ENCODE data around the gene HDAC2.
"Not testable (repeated sequence)": the region's sequence is repeated elsewhere in the genome, so short reads cannot be mapped to it uniquely, and the experiment has no call there.

The HDAC2 gene

DNA sequence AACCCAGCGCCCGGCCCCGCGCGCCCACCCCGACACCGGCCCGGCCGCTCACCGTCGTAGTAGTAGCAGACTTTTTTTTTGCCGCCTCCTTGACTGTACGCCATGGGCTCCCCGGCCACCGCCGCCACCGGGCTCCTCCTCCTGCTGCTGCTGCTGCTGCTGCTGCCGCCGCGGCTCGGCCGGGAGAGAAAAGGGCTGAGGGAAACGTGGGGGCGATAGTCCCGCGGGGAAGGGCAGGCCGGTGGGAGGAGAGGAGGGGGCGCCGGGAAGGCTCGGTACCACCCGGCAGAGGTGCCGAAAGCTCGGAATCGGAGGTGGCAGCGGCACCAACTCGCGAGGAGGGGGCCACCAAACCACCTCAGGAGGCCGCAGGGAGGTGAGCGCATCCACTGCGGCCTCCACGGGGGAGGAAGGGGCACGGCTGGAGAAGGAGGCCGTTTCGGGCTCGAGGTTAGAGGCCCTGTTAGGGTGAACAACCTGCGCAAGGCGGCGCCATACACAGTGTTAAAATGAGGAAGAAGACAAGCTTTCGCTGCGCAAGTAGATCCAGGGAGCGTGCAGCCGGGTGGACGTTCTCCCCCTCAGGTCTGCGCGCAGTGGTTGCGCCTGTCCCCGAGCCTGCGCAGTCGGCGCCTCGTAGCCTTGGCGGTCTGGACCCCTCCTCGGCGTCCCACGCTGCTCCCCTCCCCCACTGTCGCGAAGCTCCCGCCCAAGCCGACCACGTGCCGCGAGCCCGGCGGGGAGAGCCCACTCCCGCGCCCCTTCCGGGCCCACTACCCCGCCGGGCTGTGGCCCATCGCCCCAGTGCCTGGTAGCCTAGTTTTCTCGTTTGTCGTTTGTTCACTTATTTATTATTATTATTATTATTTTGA lies at the start of gene HDAC2:
TSS of gene HDAC2 (minus strand) at position 344 of the 872 bp plus-strand sequence. CDS start at position 104, 240 bp downstream.
- peak; percentile 8 for TF ChIP-seq CTCF (IDR thresholded peaks at IDR 0.05; ENCODE audit: borderline replicate concordance, control extremely low read depth, extremely low read depth, insufficient read depth, missing control alignments)
- in situ Hi-C loops (cut with MboI; ENCODE audit: low sequenced_read_pairs, unreplicated experiment) = no loop called here
- DNase-seq (ENCODE audit: low spot score) = peak; percentile 94

- DNase-seq (ENCODE audit: low spot score) = no peak
- in situ Hi-C loops (cut with MboI; ENCODE audit: low sequenced_read_pairs, unreplicated experiment) = no loop called here
- no peak for TF ChIP-seq CTCF (IDR thresholded peaks at IDR 0.05; ENCODE audit: borderline replicate concordance, control extremely low read depth, extremely low read depth, insufficient read depth, missing control alignments)
Measured at GRCh38 chr6:114020196-114020595, 49.2 kb upstream of the HDAC2 start.

DNA sequence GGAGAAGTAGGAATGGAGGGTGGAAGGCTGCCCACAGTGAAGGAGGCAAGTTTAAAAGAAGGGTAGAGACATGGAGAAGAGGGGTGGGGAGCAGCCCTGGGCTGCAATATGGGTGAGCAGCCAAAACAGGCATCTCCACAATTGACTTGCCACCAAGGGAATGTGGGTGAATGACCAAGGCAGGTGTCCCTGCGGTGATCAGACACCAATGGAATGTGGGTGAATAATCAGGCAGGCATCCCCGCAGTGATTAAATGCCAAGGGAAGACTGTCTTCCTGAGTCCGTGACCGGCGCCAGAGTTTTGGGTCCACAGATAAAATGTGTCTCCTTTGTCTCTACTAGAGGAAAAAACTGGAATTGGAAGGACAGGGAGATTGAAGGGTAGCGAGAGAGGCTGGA lies 46.2 kb upstream of the HDAC2 start:
- in situ Hi-C loops (cut with MboI; ENCODE audit: low sequenced_read_pairs, unreplicated experiment); DNase-seq (ENCODE audit: low spot score): not testable (repeated sequence)

DNA sequence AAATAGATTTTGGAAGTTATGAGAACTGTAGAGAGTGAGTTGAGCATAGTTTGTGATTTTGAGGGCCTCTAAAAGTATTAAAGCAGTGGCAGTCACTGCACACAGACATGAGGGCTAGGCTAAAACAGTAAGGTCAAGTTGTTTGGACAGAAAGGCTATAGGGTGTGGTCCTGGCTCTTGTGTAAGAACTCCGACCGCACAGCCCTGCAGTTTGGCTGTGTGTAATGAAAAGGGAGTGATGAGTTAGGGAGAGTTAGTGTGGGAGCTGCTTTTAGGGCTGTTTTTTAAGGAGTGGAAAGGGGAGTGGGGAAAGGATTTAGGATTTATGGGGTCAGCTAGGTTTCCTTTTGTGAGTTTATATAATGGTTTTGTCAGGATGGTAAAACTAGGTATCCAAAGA lies 43.2 kb upstream of the HDAC2 start:
- in situ Hi-C loops (cut with MboI; ENCODE audit: low sequenced_read_pairs, unreplicated experiment); DNase-seq (ENCODE audit: low spot score): not testable (repeated sequence)

DNA sequence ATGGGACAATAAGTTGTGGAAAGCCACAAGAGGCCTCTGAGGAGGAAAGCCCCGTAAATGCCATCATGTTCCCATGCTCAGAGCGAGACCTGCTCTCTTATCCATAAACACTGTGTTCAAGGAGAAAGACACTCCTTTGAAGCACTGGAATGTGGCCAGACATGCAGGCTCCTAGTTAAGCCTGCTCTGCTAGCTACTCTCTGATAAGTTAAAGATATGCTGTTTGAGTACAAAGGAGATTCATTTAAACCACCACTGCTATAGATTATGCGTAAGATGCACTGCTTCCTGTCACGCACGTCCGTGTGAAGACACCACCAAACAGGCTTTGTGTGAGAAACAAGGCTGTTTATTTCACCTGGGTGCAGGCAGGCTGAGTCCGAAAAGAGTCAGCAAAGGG lies 40.5 kb upstream of the HDAC2 start:
- in situ Hi-C loops (cut with MboI; ENCODE audit: low sequenced_read_pairs, unreplicated experiment); DNase-seq (ENCODE audit: low spot score): not testable (repeated sequence)

GRCh38 chr6:114010540-114010939 lies 39.6 kb upstream of the HDAC2 start:
- TF ChIP-seq CTCF (IDR thresholded peaks at IDR 0.05; ENCODE audit: borderline replicate concordance, control extremely low read depth, extremely low read depth, insufficient read depth, missing control alignments) = no peak
- DNase-seq (ENCODE audit: low spot score) = no peak
- in situ Hi-C loops (cut with MboI; ENCODE audit: low sequenced_read_pairs, unreplicated experiment) = no loop called here

GRCh38 chr6:114009192-114009591 lies 38.2 kb upstream of the HDAC2 start:
- no peak for DNase-seq (ENCODE audit: low spot score)
- no peak for TF ChIP-seq CTCF (IDR thresholded peaks at IDR 0.05; ENCODE audit: borderline replicate concordance, control extremely low read depth, extremely low read depth, insufficient read depth, missing control alignments)
- in situ Hi-C loops (cut with MboI; ENCODE audit: low sequenced_read_pairs, unreplicated experiment) = no loop called here

- no peak for TF ChIP-seq CTCF (IDR thresholded peaks at IDR 0.05; ENCODE audit: borderline replicate concordance, control extremely low read depth, extremely low read depth, insufficient read depth, missing control alignments)
- no peak for DNase-seq (ENCODE audit: low spot score)
- in situ Hi-C loops (cut with MboI; ENCODE audit: low sequenced_read_pairs, unreplicated experiment) = no loop called here
Measured at GRCh38 chr6:114008331-114008730, 37.4 kb upstream of the HDAC2 start.

Data from GM13976 (cell line).